SJSA1 (cell line): ENCODE results near the gene EHHADH. TPM values are rescaled to one million over a fixed set of nuclear protein-coding genes. Genes with fewer than 3 reads are reported as not detected.
"Not testable (repeated sequence)": the region's sequence is repeated elsewhere in the genome, so short reads cannot be mapped to it uniquely, and the experiment has no call there.

Experiments used
- DNase-seq, 2 experiments: peaks; one replicate each; pipeline ENCODE4 v3.0.0-alpha.2; 2015 to 2020; ENCODE audit warnings: low spot score in 2 of 2, low read depth in 1 of 2
- H3K27ac ChIP-seq: fragments of 250-450 bp; sonication (Bioruptor Pico); 2 replicates; pipeline ENCODE4 v1.5.1; 2020; ENCODE audit warnings: mild to moderate bottlenecking, moderate library complexity
- H3K27me3 ChIP-seq: fragments of 250-450 bp; sonication (Bioruptor Pico); replicated peaks from 2 replicates; pipeline ENCODE4 v1.5.1; 2020; ENCODE audit warnings: mild to moderate bottlenecking, moderate library complexity
- H3K36me3 ChIP-seq: fragments of 250-450 bp; sonication (Bioruptor Pico); 2 replicates; pipeline ENCODE4 v1.5.1; 2020; ENCODE audit warnings: mild to moderate bottlenecking
- H3K4me1 ChIP-seq: fragments of 250-450 bp; sonication (Bioruptor Pico); replicated peaks from 2 replicates; pipeline ENCODE4 v1.6.1; 2021; ENCODE audit warnings: mild to moderate bottlenecking
- H3K4me3 ChIP-seq: fragments of 250-450 bp; sonication (Bioruptor Pico); 2 replicates; pipeline ENCODE4 v1.5.1; 2020; ENCODE audit warnings: mild to moderate bottlenecking
- H3K9me3 ChIP-seq: fragments of 250-450 bp; sonication (Bioruptor Pico); replicated peaks from 2 replicates; pipeline ENCODE4 v1.5.1; 2020; ENCODE audit warnings: mild to moderate bottlenecking
- total RNA-seq: library from RNA; depleted of rRNA; stranded (reverse); fragments of >200 nt; shearing (Covaris generic); gene quantifications from 2 replicates; pipeline ENCODE4 v1.2.3, GENCODE V29; 2014; rRNA removed

The EHHADH gene
- 3.1 and 4.6 TPM in 2 replicates for total RNA-seq

GRCh38 chr3:185253645-185254410 lies at the start of gene EHHADH:
Gene EHHADH (minus strand): TSS chr3:185254049. CDS start chr3:185254022, 27 bp downstream.
- Histone ChIP-seq H3K27me3 (no peaks in the 10 kb centered on the region), H3K4me1 (peaks cover 9% of the 10 kb centered on the region), H3K4me3 (peak within 1 kb of the TSS; percentile 62), H3K27ac (no peak within 1 kb of the TSS), H3K9me3 (no peaks in the 10 kb centered on the region), H3K36me3 (no peaks in the 10 kb centered on the region)
- peak; percentile 72 to 75 for DNase-seq

- H3K9me3 ChIP-seq, H3K4me3 ChIP-seq, H3K4me1 ChIP-seq, H3K36me3 ChIP-seq, H3K27me3 ChIP-seq, DNase-seq, H3K27ac ChIP-seq: not testable (repeated sequence)
Measured at GRCh38 chr3:185299918-185300426, 46.1 kb upstream of the EHHADH start.

- Histone ChIP-seq H3K27me3 (no peaks in the 10 kb centered on the region), H3K27ac (no peak overlapping the region), H3K9me3 (no peaks in the 10 kb centered on the region), H3K36me3 (no peaks in the 10 kb centered on the region), H3K4me3 (no peak overlapping the region), H3K4me1 (no peaks in the 10 kb centered on the region)
- DNase-seq = no peak
Measured at GRCh38 chr3:185297867-185298266, 44.0 kb upstream of the EHHADH start.

GRCh38 chr3:185292238-185292637 lies 38.4 kb upstream of the EHHADH start:
- Histone ChIP-seq H3K4me3 (no peak overlapping the region), H3K36me3 (peaks cover 9% of the 10 kb centered on the region; the same call in 1 of the 2 replicates), H3K27me3 (no peaks in the 10 kb centered on the region), H3K27ac (no peak overlapping the region), H3K9me3 (no peaks in the 10 kb centered on the region), H3K4me1 (no peaks in the 10 kb centered on the region)
- DNase-seq = no peak

- Histone ChIP-seq H3K36me3 (peaks cover 9% of the 10 kb centered on the region; the same call in 1 of the 2 replicates), H3K27me3 (no peaks in the 10 kb centered on the region), H3K4me3 (no peak overlapping the region), H3K9me3 (no peaks in the 10 kb centered on the region), H3K27ac (no peak overlapping the region), H3K4me1 (no peaks in the 10 kb centered on the region)
- no peak for DNase-seq
Measured at GRCh38 chr3:185290266-185290665, 36.4 kb upstream of the EHHADH start.

GRCh38 chr3:185283374-185283935 lies 29.6 kb upstream of the EHHADH start:
- DNase-seq = peak in 1 of 2 experiments; percentile 5
- Histone ChIP-seq H3K4me1 (peaks cover 9% of the 10 kb centered on the region; the same call in 1 of the 2 replicates), H3K4me3 (peak overlapping the region; percentile 62), H3K27me3 (no peaks in the 10 kb centered on the region), H3K9me3 (no peaks in the 10 kb centered on the region), H3K27ac (no peak overlapping the region), H3K36me3 (no peaks in the 10 kb centered on the region)

- peaks cover 9% of the 10 kb centered on the region; the same call in 1 of the 2 replicates for H3K4me1 ChIP-seq
- peak overlapping the region; percentile 62 for H3K4me3 ChIP-seq
- H3K9me3 ChIP-seq = no peaks in the 10 kb centered on the region
- H3K27ac ChIP-seq = peak overlapping the region; percentile 24
- peak; percentile 78 to 92 for DNase-seq
- H3K36me3 ChIP-seq = no peaks in the 10 kb centered on the region
- no peaks in the 10 kb centered on the region for H3K27me3 ChIP-seq
Measured at GRCh38 chr3:185282696-185283373, 29.0 kb upstream of the EHHADH start.

- no peaks in the 10 kb centered on the region for H3K27me3 ChIP-seq
- no peaks in the 10 kb centered on the region for H3K9me3 ChIP-seq
- DNase-seq = peak in 1 of 2 experiments; percentile 25
- peaks cover 9% of the 10 kb centered on the region; the same call in 1 of the 2 replicates for H3K4me1 ChIP-seq
- no peak overlapping the region for H3K4me3 ChIP-seq
- H3K36me3 ChIP-seq = no peaks in the 10 kb centered on the region
- H3K27ac ChIP-seq = no peak overlapping the region
Measured at GRCh38 chr3:185280572-185281365, 26.9 kb upstream of the EHHADH start.

- Histone ChIP-seq H3K36me3 (no peaks in the 10 kb centered on the region), H3K27me3 (no peaks in the 10 kb centered on the region), H3K4me3 (no peak overlapping the region), H3K4me1 (peaks cover 9% of the 10 kb centered on the region; the same call in 1 of the 2 replicates), H3K27ac (no peak overlapping the region), H3K9me3 (no peaks in the 10 kb centered on the region)
- no peak for DNase-seq
Measured at GRCh38 chr3:185279587-185280138, 25.8 kb upstream of the EHHADH start.

- no peaks in the 10 kb centered on the region for H3K4me1 ChIP-seq
- no peak overlapping the region for H3K27ac ChIP-seq
- H3K4me3 ChIP-seq = no peak overlapping the region
- no peak for DNase-seq
- no peaks in the 10 kb centered on the region for H3K9me3 ChIP-seq
- peaks cover 2% of the 10 kb centered on the region for H3K27me3 ChIP-seq
- H3K36me3 ChIP-seq = no peaks in the 10 kb centered on the region
Measured at GRCh38 chr3:185276415-185276814, 22.6 kb upstream of the EHHADH start.

- DNase-seq = no peak
- H3K27ac ChIP-seq = no peak overlapping the region
- H3K36me3 ChIP-seq = no peaks in the 10 kb centered on the region
- H3K27me3 ChIP-seq = peaks cover 5% of the 10 kb centered on the region
- H3K4me1 ChIP-seq = no peaks in the 10 kb centered on the region
- H3K4me3 ChIP-seq = no peak overlapping the region
- H3K9me3 ChIP-seq = no peaks in the 10 kb centered on the region
Measured at GRCh38 chr3:185272033-185272432, 18.2 kb upstream of the EHHADH start.

GRCh38 chr3:185270956-185271332 lies 17.1 kb upstream of the EHHADH start:
- no peaks in the 10 kb centered on the region for H3K36me3 ChIP-seq
- DNase-seq = no peak
- H3K27ac ChIP-seq = no peak overlapping the region
- H3K4me1 ChIP-seq = no peaks in the 10 kb centered on the region
- no peak overlapping the region for H3K4me3 ChIP-seq
- peaks cover 5% of the 10 kb centered on the region for H3K27me3 ChIP-seq
- H3K9me3 ChIP-seq = no peaks in the 10 kb centered on the region
